Activated T-helper 2 cell treated with anti-CD3 and anti-CD28 coated beads, Interferon-gamma antibody, Interleukin-2, Interleukin-4, amounts not matched to agents 10 μg/mL and 5 μg/mL and 100 μg/mL, durations not matched to agents 14 hours and 24 hours and 36 hours (primary cell): ENCODE results near the gene VDAC1. TPM values are rescaled to one million over a fixed set of nuclear protein-coding genes. Genes with fewer than 3 reads are reported as not detected.
A peak's percentile ranks its signal among the peaks of the same experiment; 100 is the strongest.
"Not testable (repeated sequence)": the region's sequence is repeated elsewhere in the genome, so short reads cannot be mapped to it uniquely, and the experiment has no call there.

Source experiments
- DNase-seq: peaks from one replicate; pipeline ENCODE4 v3.0.0; 2021; ENCODE audit warnings: low spot score
- H3K27ac Mint-ChIP-seq: one replicate; pipeline ENCODE4 v1.8.0; 2021; ENCODE audit warnings: mixed read lengths
- H3K27me3 Mint-ChIP-seq: one replicate; pipeline ENCODE4 v1.8.0; 2021; ENCODE audit warnings: low read depth, mixed read lengths
- H3K36me3 Mint-ChIP-seq: one replicate; pipeline ENCODE4 v1.8.0; 2021; ENCODE audit warnings: low read depth, mixed read lengths
- H3K4me1 Mint-ChIP-seq: one replicate; pipeline ENCODE4 v1.8.0; 2021; ENCODE audit warnings: low read depth, mixed read lengths
- H3K4me3 Mint-ChIP-seq: one replicate; pipeline ENCODE4 v1.8.0; 2021; ENCODE audit warnings: low read depth, mild to moderate bottlenecking, moderate library complexity, mixed read lengths
- H3K9me3 Mint-ChIP-seq: one replicate; pipeline ENCODE4 v1.8.0; 2021; ENCODE audit warnings: mixed read lengths
- intact Hi-C: fragments of 100-400 bp; cut with micrococcal nuclease; formaldehyde crosslinking; loops from one replicate; pipeline ENCODE4 v1.15.1; 2023
- total RNA-seq: library from RNA; stranded (reverse); gene quantifications from 2 replicates; pipeline ENCODE4 v1.2.3, GENCODE V29; 2022

Gene VDAC1
- total RNA-seq, 1 donor from 2014 or later: 459 TPM

DNA sequence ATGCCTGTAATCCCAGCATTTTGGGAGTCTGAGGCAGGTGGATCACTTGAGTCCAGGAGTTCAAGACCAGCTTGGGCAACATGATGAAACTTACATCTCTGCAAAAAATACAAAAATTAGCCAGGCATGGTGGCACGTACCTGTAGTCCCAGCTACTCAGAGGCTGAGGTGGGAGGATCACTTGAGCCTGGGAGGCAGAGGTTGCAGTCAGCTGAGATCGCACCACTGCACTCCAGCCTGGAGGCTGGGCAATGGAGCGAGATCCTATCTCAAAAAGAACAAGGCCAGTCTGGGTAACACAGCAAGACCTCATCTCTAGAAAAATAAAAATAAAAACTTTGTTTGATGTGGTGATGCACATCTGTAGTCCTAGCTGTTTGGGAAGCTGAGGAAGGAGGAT is 67.1 kb downstream of the VDAC1 start:
- DNase-seq, intact Hi-C loops, H3K27ac Mint-ChIP-seq, H3K9me3 Mint-ChIP-seq, H3K36me3 Mint-ChIP-seq, H3K4me3 Mint-ChIP-seq, H3K27me3 Mint-ChIP-seq: not testable (repeated sequence)
- H3K4me1 Mint-ChIP-seq: peaks cover 27% of the 10 kb centered on the region

DNA sequence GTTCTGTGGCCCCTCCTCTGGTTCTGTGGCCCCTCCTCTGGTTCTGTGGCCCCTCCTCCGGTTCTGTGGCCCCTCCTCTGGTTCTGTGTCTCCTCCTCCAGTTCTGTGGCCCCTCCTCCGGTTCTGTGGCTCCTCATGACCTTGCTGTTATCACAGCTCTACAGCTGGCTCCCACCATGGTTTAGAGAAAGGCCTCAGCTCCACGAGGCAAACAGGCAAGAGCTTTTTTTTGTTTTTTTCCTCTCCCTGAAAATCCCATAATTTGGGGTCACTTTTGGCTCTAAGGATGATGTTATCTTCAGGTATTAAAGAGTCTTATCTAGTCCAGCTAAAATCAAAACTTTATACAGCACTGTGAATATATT is 68.1 kb downstream of the VDAC1 start:
- no peaks in the 10 kb centered on the region for H3K36me3 Mint-ChIP-seq
- H3K9me3 Mint-ChIP-seq: no peaks in the 10 kb centered on the region
- peak overlapping the region; percentile 17 for H3K27ac Mint-ChIP-seq
- no peak overlapping the region for H3K4me3 Mint-ChIP-seq
- peaks cover 32% of the 10 kb centered on the region for H3K4me1 Mint-ChIP-seq
- DNase-seq: no peak
- no peaks in the 10 kb centered on the region for H3K27me3 Mint-ChIP-seq
- intact Hi-C loops: no loop called here

DNA sequence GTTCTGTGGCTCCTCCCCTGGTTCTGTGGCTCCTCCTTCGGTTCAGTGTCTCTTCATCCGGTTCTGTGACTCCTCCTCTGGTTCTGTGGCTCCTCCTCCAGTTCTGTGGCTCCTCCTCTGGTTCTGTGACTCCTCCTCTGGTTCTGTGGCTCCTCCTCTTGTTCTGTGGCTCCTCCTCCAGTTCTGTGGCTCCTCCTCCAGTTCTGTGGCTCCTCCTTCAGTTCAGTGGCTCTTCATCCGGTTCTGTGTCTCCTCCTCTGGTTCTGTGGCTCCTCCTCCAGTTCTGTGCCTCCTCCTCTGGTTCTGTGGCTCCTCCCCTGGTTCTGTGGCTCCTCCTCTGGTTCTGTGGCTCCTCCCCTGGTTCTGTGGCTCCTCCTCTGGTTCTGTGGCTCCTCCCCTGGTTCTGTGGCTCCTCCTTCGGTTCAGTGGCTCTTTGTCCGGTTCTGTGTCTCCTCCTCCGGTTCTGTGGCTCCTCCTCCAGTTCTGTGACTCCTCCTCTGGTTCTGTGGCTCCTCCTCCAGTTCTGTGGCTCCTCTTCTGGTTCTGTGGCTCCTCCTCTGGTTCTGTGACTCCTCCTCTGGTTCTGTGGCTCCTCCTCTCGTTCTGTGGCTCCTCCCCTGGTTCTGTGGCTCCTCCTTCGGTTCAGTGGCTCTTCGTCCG is 68.7 kb downstream of the VDAC1 start:
- DNase-seq, H3K9me3 Mint-ChIP-seq, H3K27me3 Mint-ChIP-seq, H3K36me3 Mint-ChIP-seq, H3K27ac Mint-ChIP-seq, H3K4me3 Mint-ChIP-seq, intact Hi-C loops: not testable (repeated sequence)
- peaks cover 37% of the 10 kb centered on the region for H3K4me1 Mint-ChIP-seq

DNA sequence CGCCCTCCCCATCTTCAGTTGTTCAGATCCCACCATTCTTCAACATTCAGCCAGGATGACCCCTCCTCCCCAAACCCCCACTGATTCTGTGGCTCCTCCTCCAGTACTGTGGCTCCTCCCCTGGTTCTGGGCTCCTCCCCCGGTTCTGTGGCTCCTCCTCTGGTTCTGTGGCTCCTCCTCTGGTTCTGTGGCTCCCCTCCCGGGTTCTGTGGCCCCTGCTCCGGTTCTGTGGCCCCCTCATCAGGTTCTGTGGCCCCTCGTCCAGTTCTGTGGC is 69.2 kb downstream of the VDAC1 start:
- Mint-ChIP-seq H3K36me3 (no peaks in the 10 kb centered on the region), H3K27me3 (no peaks in the 10 kb centered on the region), H3K4me3 (no peak overlapping the region), H3K4me1 (peaks cover 43% of the 10 kb centered on the region), H3K27ac (no peak overlapping the region), H3K9me3 (no peaks in the 10 kb centered on the region)
- no peak for DNase-seq
- intact Hi-C loops: no loop called here

DNA sequence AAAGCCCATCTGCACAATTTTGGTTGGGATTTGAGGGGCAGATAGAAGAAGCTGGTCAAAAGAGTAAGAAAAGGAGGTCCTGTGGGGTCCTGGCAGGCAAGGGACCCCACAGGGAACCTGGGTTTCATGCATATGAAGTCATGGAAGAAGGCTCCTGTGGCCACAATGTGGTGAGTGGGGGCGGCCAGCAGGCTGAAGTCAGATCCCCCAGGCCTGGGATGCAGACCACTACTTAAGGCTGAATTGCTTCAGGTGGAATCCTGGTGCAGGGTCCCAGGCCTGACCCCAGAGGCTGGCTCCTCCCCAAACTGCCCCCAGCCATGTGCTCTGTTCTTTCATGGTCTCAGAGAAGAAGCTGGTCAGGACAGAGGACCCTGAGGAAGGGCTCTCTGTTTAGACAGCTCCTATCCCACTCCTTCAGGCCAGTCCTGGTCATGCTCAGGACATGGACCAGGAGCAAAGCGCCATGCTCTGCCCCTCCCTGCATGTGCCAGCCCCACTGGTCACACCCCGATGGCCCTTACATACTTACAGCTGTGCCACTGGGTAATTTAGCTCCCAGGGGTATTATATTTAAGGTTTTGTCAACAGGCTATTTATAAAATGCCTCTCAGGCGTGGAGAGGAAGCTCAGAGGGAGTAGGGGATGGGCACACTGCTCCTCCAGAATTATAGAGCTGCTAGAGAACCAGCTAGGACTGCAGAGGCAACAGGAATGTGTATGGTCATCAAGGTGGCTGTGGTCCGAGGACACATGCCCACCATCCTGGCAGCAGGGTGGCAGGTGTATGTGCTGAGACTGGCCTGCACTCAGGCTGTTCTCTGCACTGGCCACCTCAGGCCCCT is 69.7 kb downstream of the VDAC1 start:
- H3K9me3 Mint-ChIP-seq: no peaks in the 10 kb centered on the region
- intact Hi-C loops: loop anchor here (5.0 kb wide), 2 partner anchors 43 to 823 kb away; no protein-coding TSS in a partner anchor
- H3K36me3 Mint-ChIP-seq: no peaks in the 10 kb centered on the region
- peak overlapping the region; percentile 76 for H3K27ac Mint-ChIP-seq
- no peaks in the 10 kb centered on the region for H3K27me3 Mint-ChIP-seq
- no peak for DNase-seq
- H3K4me1 Mint-ChIP-seq: peaks cover 48% of the 10 kb centered on the region
- H3K4me3 Mint-ChIP-seq: no peak overlapping the region

DNA sequence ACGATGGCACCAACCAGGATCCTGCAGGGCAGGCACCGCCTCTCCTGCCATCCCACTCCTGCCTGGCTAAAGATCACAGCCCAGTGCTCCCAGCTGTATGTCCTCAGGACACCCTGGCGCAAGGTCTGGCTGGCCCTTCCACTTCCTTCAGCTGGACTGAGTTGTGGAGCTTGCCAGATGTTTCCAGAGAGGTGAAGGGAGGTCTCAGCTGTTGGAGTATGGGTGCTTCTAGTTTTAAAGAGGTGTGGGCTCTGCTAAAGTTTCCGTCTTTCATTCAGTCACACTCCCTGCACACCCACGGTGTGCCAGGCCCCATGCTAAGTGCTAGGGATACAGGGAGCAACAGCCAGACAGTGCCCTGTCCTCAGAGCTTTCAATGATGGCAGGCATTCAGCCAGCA is 70.5 kb downstream of the VDAC1 start:
- H3K4me3 Mint-ChIP-seq: no peak overlapping the region
- H3K27me3 Mint-ChIP-seq: no peaks in the 10 kb centered on the region
- H3K9me3 Mint-ChIP-seq: no peaks in the 10 kb centered on the region
- DNase-seq: no peak
- H3K36me3 Mint-ChIP-seq: no peaks in the 10 kb centered on the region
- intact Hi-C loops: loop anchor here (5.0 kb wide), 2 partner anchors 42 to 822 kb away; no protein-coding TSS in a partner anchor
- H3K27ac Mint-ChIP-seq: peak overlapping the region; percentile 76
- peaks cover 50% of the 10 kb centered on the region for H3K4me1 Mint-ChIP-seq

DNA sequence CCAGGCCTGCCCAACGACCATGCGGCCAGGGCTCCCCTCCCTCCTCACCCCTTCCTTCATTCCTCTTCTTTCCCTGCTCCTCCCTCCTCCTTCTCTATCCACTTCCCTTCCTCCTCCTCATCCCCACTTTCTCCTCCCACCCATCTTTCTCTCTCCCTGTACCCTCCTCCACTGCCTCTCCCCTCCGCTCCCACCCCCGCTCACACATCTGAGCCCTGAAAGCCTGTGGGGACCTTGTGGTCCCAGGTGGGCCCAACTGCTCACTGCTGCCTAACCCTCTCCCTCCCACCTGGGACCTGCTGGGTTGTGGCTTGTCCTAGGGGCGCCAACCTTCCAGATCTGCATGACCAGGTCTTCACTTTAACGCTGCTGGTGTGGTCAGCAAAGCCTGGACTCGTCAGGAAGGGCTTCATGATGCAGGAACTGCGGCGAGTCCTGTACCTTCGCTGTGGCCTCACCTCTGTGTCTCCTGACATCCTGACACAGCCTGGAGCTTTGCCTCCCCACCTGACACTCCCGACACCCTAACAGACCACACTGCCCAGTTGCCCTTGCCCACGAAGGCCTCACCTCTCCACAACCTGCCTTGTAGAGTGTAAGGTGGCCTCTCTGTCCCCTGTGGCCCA is 71.0 kb downstream of the VDAC1 start:
- H3K27ac Mint-ChIP-seq: peak overlapping the region; percentile 76
- no peaks in the 10 kb centered on the region for H3K9me3 Mint-ChIP-seq
- H3K4me3 Mint-ChIP-seq: no peak overlapping the region
- intact Hi-C loops: loop anchor here (5.0 kb wide), 2 partner anchors 41 to 821 kb away; no protein-coding TSS in a partner anchor
- H3K4me1 Mint-ChIP-seq: peaks cover 50% of the 10 kb centered on the region
- no peak for DNase-seq
- no peaks in the 10 kb centered on the region for H3K36me3 Mint-ChIP-seq
- no peaks in the 10 kb centered on the region for H3K27me3 Mint-ChIP-seq

DNA sequence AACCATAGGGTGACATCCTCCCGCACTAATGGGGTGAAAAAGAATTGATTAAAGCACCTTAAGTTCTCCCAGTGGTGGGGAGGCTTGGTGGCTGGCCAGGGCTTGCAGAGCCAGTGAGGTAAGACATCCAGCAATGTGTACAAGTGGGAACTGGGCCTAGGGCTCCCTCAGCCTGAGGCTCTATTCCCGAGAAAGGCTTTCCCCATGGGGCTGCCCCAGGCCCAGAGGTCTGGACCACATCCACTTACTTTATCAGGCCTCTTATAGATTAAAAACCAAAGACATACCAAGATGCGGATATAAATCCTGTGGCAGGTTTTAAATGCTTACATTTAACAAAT is 71.6 kb downstream of the VDAC1 start:
- no peak for DNase-seq

DNA sequence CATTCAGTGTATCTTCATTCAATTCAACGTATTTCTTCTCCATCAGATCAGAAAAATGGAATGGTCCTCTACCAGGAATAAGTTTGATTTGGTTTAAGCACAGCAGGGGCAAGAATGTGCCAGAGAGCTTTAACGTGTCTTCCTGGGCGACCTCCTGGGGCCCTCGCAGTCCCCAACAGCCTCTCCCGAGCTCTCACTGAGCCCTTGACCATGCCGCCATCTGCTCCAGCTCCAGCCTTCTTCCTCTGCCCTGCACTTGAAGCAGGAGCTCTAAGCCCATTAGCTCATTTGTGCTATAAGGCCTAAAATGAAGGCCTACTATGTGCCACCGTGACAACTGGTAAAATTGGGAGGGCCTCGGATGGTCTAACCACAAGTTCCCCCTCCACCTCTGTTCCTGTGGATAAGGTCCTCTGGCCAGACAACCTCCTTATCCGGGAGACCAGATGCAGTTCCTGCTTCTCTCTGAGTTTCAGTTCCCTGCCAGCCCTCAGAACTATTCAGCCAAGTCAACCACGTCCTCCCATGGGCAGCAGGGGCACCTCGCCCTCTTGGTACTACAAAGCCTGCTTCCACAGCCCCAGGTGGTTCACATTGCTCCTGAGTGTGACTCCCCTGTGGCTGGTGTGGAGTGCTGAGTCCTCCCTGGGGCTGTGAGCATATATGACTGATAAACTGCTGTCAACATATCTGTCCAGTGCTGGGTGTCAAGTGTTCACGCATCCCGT is 72.2 kb downstream of the VDAC1 start:
- Mint-ChIP-seq H3K27ac (peak overlapping the region; percentile 69), H3K9me3 (no peaks in the 10 kb centered on the region), H3K36me3 (no peaks in the 10 kb centered on the region), H3K4me1 (peaks cover 53% of the 10 kb centered on the region), H3K27me3 (no peaks in the 10 kb centered on the region), H3K4me3 (no peak overlapping the region)
- intact Hi-C loops: loop anchor here (5.0 kb wide), 2 partner anchors 40 to 820 kb away; no protein-coding TSS in a partner anchor
- no peak for DNase-seq

More for the DNA sequence above, 71.6 kb downstream of the VDAC1 start:
- Mint-ChIP-seq H3K27me3 (no peaks in the 10 kb centered on the region), H3K36me3 (no peaks in the 10 kb centered on the region), H3K9me3 (no peaks in the 10 kb centered on the region), H3K27ac (peak overlapping the region; percentile 69), H3K4me1 (peaks cover 52% of the 10 kb centered on the region), H3K4me3 (no peak overlapping the region)
- intact Hi-C loops: loop anchor here (5.0 kb wide), 2 partner anchors 41 to 821 kb away; no protein-coding TSS in a partner anchor

DNA sequence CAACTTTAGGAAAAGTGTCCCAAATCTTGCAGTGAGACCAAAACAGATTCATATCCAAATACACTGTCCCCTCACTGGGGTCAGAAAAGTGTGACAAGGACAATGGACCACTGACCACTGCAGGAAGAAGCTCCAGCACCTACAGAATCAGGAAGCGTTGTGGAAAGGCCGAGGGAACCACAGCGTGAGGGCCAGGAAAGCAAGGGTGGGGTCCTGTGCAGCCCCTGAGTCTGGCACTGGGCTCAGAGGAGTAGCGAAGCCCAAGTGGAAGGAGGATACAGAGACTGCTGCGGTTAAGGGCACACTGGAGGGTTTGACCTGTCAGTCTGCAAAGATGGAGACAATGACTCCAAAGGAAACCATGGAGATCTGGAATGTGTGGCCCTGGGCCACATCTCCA is 73.2 kb downstream of the VDAC1 start:
- Mint-ChIP-seq H3K27ac (peak overlapping the region; percentile 97), H3K4me3 (no peak overlapping the region), H3K4me1 (peaks cover 55% of the 10 kb centered on the region), H3K36me3 (no peaks in the 10 kb centered on the region), H3K27me3 (no peaks in the 10 kb centered on the region), H3K9me3 (no peaks in the 10 kb centered on the region)
- intact Hi-C loops: loop anchor here (5.0 kb wide), 2 partner anchors 39 to 819 kb away; no protein-coding TSS in a partner anchor
- no peak for DNase-seq

DNA sequence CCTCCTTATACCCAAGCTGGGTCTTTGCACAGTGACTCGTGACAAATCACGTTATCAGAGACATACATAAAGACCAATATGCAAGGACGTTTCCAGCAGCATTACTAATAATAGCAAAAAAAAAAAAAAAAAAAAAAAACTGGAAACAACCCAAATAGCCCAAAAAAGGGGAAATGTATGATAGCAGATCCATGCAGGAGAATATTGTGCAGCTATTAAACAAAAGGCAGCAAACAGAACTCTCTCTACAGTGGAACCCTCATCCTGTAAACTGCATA is 74.0 kb downstream of the VDAC1 start:
- Mint-ChIP-seq H3K4me3 (peak overlapping the region; percentile 54), H3K9me3 (no peaks in the 10 kb centered on the region), H3K27ac (peak overlapping the region; percentile 97)

DNA sequence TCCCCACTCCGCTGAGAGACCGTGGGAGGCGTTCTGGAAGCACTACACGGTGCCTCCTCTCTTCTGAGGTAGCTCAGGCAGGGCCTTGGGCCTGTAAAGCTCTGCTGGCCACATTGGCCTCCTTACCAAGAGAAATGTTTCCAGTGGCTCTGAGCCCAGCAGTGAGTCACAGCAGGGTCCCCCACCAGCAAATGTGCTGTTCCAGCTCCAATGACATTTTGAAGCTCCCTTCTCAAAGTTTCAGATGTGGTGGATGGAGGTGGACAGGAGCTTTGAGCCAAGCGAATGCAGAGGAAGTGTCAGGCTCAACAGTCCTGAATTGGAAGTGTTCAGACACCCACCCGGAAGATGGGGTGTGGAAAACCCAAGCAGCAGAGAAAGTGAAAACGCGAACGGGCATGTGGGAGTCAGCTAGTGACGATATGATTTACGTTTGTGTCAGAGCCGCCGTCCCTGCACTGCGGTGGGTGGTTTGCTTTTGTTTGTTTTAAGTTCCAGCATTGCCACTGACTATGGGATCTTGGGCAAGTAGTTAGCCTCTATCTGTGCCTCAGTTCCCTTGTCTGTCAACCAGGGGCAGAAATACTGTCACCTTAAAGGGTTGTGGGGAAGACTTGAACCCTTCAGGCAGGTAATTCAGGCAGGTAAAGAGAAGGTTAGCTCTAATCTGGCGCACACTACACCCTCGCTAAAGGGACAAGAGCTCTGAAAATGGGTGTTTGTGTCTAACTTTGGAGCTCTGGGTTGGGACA is 74.5 kb downstream of the VDAC1 start:
- intact Hi-C loops: loop anchor here (1.0 to 5.0 kb wide), 4 partner anchors 38 to 818 kb away; partner anchors contain the start of gene C5orf15
- peak; percentile 39 for DNase-seq
- no peaks in the 10 kb centered on the region for H3K27me3 Mint-ChIP-seq
- peaks cover 55% of the 10 kb centered on the region for H3K4me1 Mint-ChIP-seq
- H3K27ac Mint-ChIP-seq: peak overlapping the region; percentile 97
- H3K9me3 Mint-ChIP-seq: no peaks in the 10 kb centered on the region
- peak overlapping the region; percentile 54 for H3K4me3 Mint-ChIP-seq
- H3K36me3 Mint-ChIP-seq: no peaks in the 10 kb centered on the region

More for the DNA sequence above, 74.0 kb downstream of the VDAC1 start:
- Mint-ChIP-seq H3K36me3 (no peaks in the 10 kb centered on the region), H3K27me3 (no peaks in the 10 kb centered on the region), H3K4me1 (peaks cover 55% of the 10 kb centered on the region)
- DNase-seq: no peak
- intact Hi-C loops: loop anchor here (1.0 to 5.0 kb wide), 4 partner anchors 38 to 818 kb away; partner anchors contain the start of gene C5orf15
